ENCODE measurements around the gene ZDBF2.
"Not testable (repeated sequence)": the region's sequence is repeated elsewhere in the genome, so short reads cannot be mapped to it uniquely, and the experiment has no call there.

ZDBF2 gene

GRCh38 chr2:206274434-206275311, at the start of gene ZDBF2:
Gene ZDBF2, plus strand, starts transcription at chr2:206274663. Its CDS starts 7,187 bp downstream, at chr2:206281850.
- DNase-seq = no peak

GRCh38 chr2:206225435-206226232, 48.8 kb upstream of the ZDBF2 start:
- no peak for DNase-seq

GRCh38 chr2:206228636-206229035, 45.8 kb upstream of the ZDBF2 start:
- DNase-seq = not testable (repeated sequence)

- DNase-seq = no peak
Measured at GRCh38 chr2:206229642-206230041, 44.8 kb upstream of the ZDBF2 start.

- DNase-seq = peak; percentile 67
Measured at GRCh38 chr2:206230060-206230762, 44.3 kb upstream of the ZDBF2 start.

GRCh38 chr2:206231669-206232286, 42.7 kb upstream of the ZDBF2 start:
- no peak for DNase-seq

GRCh38 chr2:206232287-206233035, 42.0 kb upstream of the ZDBF2 start:
- DNase-seq = no peak

GRCh38 chr2:206239157-206239556, 35.3 kb upstream of the ZDBF2 start:
- no peak for DNase-seq

GRCh38 chr2:206240327-206240726, 34.1 kb upstream of the ZDBF2 start:
- DNase-seq = no peak

- DNase-seq = no peak
Measured at GRCh38 chr2:206241736-206242135, 32.7 kb upstream of the ZDBF2 start.

- DNase-seq = no peak
Measured at GRCh38 chr2:206245265-206245672, 29.2 kb upstream of the ZDBF2 start.

GRCh38 chr2:206250041-206250897, 24.2 kb upstream of the ZDBF2 start:
- DNase-seq = no peak

GRCh38 chr2:206253125-206253776, 21.2 kb upstream of the ZDBF2 start:
- DNase-seq = no peak

GRCh38 chr2:206253777-206254166, 20.7 kb upstream of the ZDBF2 start:
- DNase-seq = no peak

- DNase-seq = no peak
Measured at GRCh38 chr2:206255003-206255402, 19.5 kb upstream of the ZDBF2 start.

- no peak for DNase-seq
Measured at GRCh38 chr2:206256706-206257205, 17.7 kb upstream of the ZDBF2 start.

- DNase-seq = no peak
Measured at GRCh38 chr2:206257350-206257749, 17.1 kb upstream of the ZDBF2 start.

GRCh38 chr2:206257861-206258260, 16.6 kb upstream of the ZDBF2 start:
- DNase-seq = no peak

GRCh38 chr2:206258615-206259014, 15.8 kb upstream of the ZDBF2 start:
- DNase-seq = not testable (repeated sequence)

All from NCI-H2081 treated with DMSO at 0.1 percent for 48 hours (cell line).